Neuron (in vitro differentiated cells): ENCODE data around the gene SLC39A8.

Experiments used
- H2AFZ ChIP-seq: one replicate; pipeline ENCODE4 v1.6.1; 2013; ENCODE audit warnings: low read depth, mild to moderate bottlenecking, inconsistent platforms, low read length, moderate library complexity
- H3K27me3 ChIP-seq: one replicate; pipeline ENCODE4 v1.6.1; 2013; ENCODE audit warnings: low read length; ENCODE audit not compliant: insufficient read depth
- H3K36me3 ChIP-seq: one replicate; pipeline ENCODE4 v1.6.1; 2013; ENCODE audit warnings: low read length; ENCODE audit not compliant: insufficient read depth
- H3K4me1 ChIP-seq: one replicate; pipeline ENCODE4 v1.6.1; 2013; ENCODE audit warnings: low read length; ENCODE audit not compliant: insufficient read depth
- H3K4me3 ChIP-seq: 2 replicates; pipeline ENCODE4 v1.5.1; 2013; ENCODE audit warnings: mild to moderate bottlenecking, low read length, moderate library complexity
- H3K9me3 ChIP-seq: one replicate; pipeline ENCODE4 v1.6.1; 2013; ENCODE audit warnings: low read length

SLC39A8 gene

GRCh38 chr4:102354671-102355454 is 9.6 kb upstream of the SLC39A8 start:
- no peaks in the 10 kb centered on the region for H3K36me3 ChIP-seq
- H2AFZ ChIP-seq, result no peak overlapping the region
- H3K9me3 ChIP-seq, result no peaks in the 10 kb centered on the region
- no peak overlapping the region for H3K4me3 ChIP-seq
- H3K4me1 ChIP-seq, result no peaks in the 10 kb centered on the region
- no peaks in the 10 kb centered on the region for H3K27me3 ChIP-seq

DNA sequence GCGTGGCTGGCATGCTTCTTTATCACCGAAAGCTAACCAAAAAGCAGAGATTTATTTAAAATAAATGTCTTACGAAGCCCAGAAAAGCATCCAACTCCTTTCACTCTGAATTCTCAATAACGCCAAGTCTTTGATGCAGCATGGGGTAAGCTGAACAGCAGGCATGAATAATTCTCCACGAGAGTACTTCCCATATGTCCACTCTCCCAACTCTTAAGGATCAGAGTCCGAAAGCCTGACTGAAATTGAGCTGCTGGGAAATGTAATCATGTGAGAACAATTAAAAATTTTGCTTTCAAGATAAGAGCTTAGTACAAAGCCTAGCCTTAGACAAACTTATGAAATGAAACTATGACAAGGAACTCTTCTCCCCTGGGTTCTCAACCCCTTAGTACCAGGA is 7.5 kb upstream of the SLC39A8 start:
- H2AFZ ChIP-seq, result no peak overlapping the region
- no peaks in the 10 kb centered on the region for H3K9me3 ChIP-seq
- H3K4me1 ChIP-seq, result no peaks in the 10 kb centered on the region
- H3K36me3 ChIP-seq, result no peaks in the 10 kb centered on the region
- H3K27me3 ChIP-seq, result no peaks in the 10 kb centered on the region
- H3K4me3 ChIP-seq, result no peak overlapping the region

DNA sequence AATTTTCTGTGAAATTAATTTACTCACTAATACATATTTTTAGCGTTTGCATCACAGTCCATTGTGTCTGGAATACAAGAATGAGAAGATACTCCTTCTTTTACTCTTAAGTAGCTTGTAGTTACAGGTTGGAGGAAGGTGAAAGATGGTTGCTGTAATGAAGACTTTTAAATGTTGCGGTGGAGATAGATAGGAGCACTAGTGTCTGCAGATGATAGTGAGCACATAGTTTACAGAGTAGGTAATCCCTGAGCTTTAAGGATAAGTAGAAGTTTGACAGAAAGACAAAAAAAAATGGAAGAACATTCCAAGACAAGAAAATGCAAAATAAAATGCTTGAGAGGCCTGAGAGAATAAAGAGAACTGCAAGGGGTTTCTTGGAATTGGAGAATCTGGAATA is 5.4 kb upstream of the SLC39A8 start:
- Histone ChIP-seq H3K36me3 (no peaks in the 10 kb centered on the region), H3K27me3 (peaks cover 8% of the 10 kb centered on the region), H3K9me3 (no peaks in the 10 kb centered on the region), H3K4me3 (no peak overlapping the region), H2AFZ (no peak overlapping the region), H3K4me1 (peaks cover under 1% of the 10 kb centered on the region)

DNA sequence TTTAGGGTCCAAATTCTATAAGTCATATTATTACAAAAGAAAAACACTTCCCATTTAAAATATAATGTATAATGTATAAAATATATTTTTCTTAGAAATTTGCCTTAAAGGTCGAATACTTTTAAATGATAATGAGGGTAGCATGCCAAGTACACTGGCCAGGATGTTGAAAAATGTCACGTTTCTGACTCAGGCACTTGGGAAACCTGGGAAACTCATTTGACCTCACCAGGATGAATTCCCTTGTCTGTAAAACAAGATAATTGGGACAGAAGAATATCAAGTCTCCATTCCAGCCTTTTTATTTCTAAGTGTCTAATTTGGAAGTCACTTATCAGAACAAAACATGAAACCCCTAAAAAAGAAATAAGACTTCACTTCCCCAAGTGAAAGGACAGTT is 3.4 kb upstream of the SLC39A8 start:
- Histone ChIP-seq H2AFZ (no peak overlapping the region), H3K27me3 (peaks cover 9% of the 10 kb centered on the region), H3K9me3 (no peaks in the 10 kb centered on the region), H3K4me1 (peaks cover 11% of the 10 kb centered on the region), H3K36me3 (no peaks in the 10 kb centered on the region), H3K4me3 (no peak overlapping the region)

- Histone ChIP-seq H3K27me3 (peaks cover 9% of the 10 kb centered on the region), H3K4me1 (peaks cover 17% of the 10 kb centered on the region), H2AFZ (peak overlapping the region; percentile 98), H3K4me3 (peak overlapping the region; percentile 61), H3K9me3 (no peaks in the 10 kb centered on the region), H3K36me3 (no peaks in the 10 kb centered on the region)
Measured at GRCh38 chr4:102345795-102346100, 466 bp upstream of the SLC39A8 start.

- Histone ChIP-seq H3K4me3 (peak overlapping the region; percentile 61), H3K36me3 (no peaks in the 10 kb centered on the region), H2AFZ (peak overlapping the region; percentile 98), H3K27me3 (peaks cover 9% of the 10 kb centered on the region), H3K9me3 (no peaks in the 10 kb centered on the region), H3K4me1 (peaks cover 17% of the 10 kb centered on the region)
Measured at GRCh38 chr4:102344520-102344953, 745 bp downstream of the SLC39A8 start.

DNA sequence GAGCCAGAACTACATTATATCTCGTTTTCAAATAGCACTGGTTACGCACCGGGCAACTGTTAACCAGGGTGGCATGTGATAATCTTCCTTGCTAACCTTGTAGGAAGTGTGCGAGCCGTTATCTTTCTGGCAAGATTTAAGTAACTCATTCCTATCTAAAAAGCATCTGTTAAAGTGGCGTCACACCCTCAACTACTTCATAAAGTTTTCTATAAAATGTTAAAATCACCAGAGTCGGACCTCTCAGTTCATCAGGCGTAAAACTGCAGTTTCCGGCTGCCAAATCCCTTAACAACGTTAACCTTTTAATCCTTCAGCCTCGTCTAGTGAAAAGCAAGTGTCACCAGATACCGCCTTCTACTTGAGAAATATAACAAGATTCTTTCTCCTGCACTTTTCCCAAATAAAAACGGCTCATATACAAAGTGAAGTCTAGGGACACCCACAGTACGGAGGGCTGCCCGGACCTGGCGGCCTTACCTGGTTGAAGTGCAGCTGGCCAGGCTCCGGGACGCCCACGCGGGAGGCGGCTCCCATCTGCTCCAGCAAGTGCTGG is 1.2 kb downstream of the SLC39A8 start:
- Histone ChIP-seq H3K4me1 (peaks cover 17% of the 10 kb centered on the region), H3K4me3 (peak overlapping the region; percentile 61), H3K9me3 (no peaks in the 10 kb centered on the region), H2AFZ (peak overlapping the region; percentile 98), H3K27me3 (peaks cover 9% of the 10 kb centered on the region), H3K36me3 (no peaks in the 10 kb centered on the region)

GRCh38 chr4:102342404-102343074 is 2.7 kb downstream of the SLC39A8 start:
- peaks cover 17% of the 10 kb centered on the region for H3K4me1 ChIP-seq
- H3K9me3 ChIP-seq, result no peaks in the 10 kb centered on the region
- no peak overlapping the region for H3K4me3 ChIP-seq
- peaks cover 9% of the 10 kb centered on the region for H3K27me3 ChIP-seq
- H3K36me3 ChIP-seq, result no peaks in the 10 kb centered on the region
- no peak overlapping the region for H2AFZ ChIP-seq

DNA sequence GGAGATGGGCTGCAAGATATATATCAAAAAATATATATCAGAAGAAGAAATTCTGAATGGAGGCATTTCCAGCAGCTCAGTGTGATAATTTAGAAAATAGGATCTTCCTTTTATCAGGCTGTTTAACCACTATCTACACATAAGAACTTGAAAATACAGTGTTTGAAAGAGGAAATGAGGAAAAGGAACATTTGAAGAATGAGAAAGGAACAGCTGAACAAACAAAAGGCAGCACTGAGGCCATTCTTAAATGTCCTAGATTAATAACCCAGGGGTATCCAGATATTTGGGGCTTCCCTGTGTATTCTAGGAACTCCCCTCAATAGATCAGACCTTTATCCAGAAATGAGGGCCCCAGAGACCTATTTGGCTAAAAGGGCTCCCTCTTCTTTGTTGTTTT is 4.1 kb downstream of the SLC39A8 start:
- no peak overlapping the region for H2AFZ ChIP-seq
- H3K4me1 ChIP-seq, result peaks cover 17% of the 10 kb centered on the region
- H3K9me3 ChIP-seq, result no peaks in the 10 kb centered on the region
- H3K27me3 ChIP-seq, result peaks cover 7% of the 10 kb centered on the region
- no peaks in the 10 kb centered on the region for H3K36me3 ChIP-seq
- no peak overlapping the region for H3K4me3 ChIP-seq

DNA sequence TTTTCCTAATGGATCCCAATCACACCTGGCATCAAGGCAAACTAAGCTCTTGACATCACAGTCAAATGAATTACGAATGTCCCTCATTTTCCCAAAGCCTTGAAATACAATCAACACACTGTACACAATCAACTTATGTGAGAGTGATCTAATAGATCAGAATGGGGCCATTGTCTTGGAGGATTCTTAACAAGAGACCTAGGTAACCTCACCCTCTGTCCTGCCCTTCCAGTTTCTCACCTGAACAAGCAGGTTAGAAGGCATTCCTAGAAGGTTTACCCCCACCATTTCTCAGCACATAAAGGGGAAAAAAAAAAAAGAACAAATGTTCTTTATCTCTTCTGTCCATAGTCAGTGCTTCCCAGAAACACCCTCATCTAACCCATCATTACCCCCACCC is 6.3 kb downstream of the SLC39A8 start:
- no peak overlapping the region for H3K4me3 ChIP-seq
- no peaks in the 10 kb centered on the region for H3K9me3 ChIP-seq
- H3K36me3 ChIP-seq, result no peaks in the 10 kb centered on the region
- H2AFZ ChIP-seq, result no peak overlapping the region
- peaks cover 9% of the 10 kb centered on the region for H3K4me1 ChIP-seq
- H3K27me3 ChIP-seq, result no peaks in the 10 kb centered on the region

DNA sequence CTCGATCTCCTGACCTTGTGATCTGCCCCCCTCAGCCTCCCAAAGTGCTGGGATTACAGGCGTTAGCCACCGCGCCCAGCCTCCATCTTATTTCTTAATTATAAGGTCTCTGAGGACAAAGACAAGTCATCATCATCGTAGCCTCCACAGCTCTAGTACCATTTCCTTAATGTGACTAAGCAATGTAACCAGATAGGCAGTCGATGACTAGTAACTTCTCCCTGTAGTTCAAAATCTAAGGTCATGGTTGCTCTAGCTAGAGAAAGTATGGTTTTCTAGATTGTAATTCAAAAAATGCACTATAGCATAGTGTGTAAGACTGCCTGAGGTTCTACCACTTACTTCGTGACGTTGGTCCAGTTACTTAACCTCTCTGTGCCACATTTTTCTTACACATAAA is 6.9 kb downstream of the SLC39A8 start:
- H3K4me3 ChIP-seq, result no peak overlapping the region
- H3K27me3 ChIP-seq, result no peaks in the 10 kb centered on the region
- H2AFZ ChIP-seq, result no peak overlapping the region
- H3K36me3 ChIP-seq, result no peaks in the 10 kb centered on the region
- peaks cover 4% of the 10 kb centered on the region for H3K4me1 ChIP-seq
- H3K9me3 ChIP-seq, result no peaks in the 10 kb centered on the region

DNA sequence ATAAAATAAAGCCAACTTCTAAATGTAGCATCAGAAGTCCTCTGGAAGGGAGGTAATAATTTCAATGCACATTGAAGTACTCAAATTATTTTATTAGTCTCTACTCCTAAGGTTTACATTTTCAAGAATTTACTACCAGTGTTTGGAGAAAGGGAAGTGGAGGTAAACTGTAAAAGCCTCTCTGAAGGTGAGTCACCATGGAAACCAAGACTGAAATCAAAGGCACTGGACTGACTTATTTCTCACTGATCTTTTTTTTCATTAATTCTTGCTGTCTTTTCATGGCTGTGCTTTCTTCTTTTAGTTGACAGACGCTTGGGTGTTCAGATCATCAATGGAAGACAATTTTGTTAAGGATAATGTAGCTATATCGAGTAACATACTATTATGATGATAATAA is 9.7 kb downstream of the SLC39A8 start:
- H3K4me1 ChIP-seq, result no peaks in the 10 kb centered on the region
- no peak overlapping the region for H3K4me3 ChIP-seq
- H3K9me3 ChIP-seq, result no peaks in the 10 kb centered on the region
- H2AFZ ChIP-seq, result no peak overlapping the region
- H3K27me3 ChIP-seq, result no peaks in the 10 kb centered on the region
- no peaks in the 10 kb centered on the region for H3K36me3 ChIP-seq

DNA sequence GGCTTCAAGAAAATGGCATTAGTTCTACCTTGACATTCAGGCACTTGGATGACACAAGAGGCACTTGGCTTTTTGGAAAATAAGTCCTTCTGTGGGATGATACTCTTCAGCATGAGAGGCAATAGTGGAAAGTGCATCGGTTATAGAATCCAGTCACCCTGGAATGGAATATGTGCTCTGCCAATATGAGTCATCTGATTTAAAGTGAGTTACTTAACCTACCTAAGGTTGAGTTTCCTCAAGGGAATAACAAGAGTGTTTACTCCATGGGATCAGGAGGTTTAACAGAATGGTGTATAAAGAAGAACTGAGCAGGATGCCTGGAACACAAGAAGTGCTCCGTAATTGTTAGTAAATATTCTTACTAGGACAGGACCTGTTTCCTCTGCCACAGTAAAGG is 10.7 kb downstream of the SLC39A8 start:
- Histone ChIP-seq H3K36me3 (no peaks in the 10 kb centered on the region), H3K4me1 (no peaks in the 10 kb centered on the region), H3K9me3 (no peaks in the 10 kb centered on the region), H3K27me3 (no peaks in the 10 kb centered on the region), H3K4me3 (no peak overlapping the region), H2AFZ (no peak overlapping the region)
